ENCODE results near the gene MRPL58.
"Not testable (repeated sequence)": the region's sequence is repeated elsewhere in the genome, so short reads cannot be mapped to it uniquely, and the experiment has no call there.

DNA sequence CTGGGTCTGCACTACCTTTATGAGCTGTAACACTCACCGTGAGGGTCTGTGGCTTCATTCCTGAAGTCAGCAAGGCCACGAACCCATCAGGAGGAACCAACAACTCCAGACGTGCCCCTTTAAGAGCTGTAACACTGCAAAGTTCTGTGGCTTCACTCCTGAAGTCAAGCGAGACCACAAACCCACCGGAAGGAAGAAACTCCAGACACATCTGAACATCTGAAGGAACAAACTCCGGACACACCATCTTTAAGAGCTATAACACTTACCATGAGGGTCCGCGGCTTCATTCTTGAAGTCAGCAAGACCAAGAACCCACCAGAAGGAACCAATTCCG is 12.9 kb downstream of the MRPL58 start:
- TF ChIP-seq, protein P1, sequence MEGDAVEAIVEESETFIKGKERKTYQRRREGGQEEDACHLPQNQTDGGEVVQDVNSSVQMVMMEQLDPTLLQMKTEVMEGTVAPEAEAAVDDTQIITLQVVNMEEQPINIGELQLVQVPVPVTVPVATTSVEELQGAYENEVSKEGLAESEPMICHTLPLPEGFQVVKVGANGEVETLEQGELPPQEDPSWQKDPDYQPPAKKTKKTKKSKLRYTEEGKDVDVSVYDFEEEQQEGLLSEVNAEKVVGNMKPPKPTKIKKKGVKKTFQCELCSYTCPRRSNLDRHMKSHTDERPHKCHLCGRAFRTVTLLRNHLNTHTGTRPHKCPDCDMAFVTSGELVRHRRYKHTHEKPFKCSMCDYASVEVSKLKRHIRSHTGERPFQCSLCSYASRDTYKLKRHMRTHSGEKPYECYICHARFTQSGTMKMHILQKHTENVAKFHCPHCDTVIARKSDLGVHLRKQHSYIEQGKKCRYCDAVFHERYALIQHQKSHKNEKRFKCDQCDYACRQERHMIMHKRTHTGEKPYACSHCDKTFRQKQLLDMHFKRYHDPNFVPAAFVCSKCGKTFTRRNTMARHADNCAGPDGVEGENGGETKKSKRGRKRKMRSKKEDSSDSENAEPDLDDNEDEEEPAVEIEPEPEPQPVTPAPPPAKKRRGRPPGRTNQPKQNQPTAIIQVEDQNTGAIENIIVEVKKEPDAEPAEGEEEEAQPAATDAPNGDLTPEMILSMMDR (conservative IDR thresholded peaks at IDR 0.05; ENCODE audit: low read length), result not testable (repeated sequence)
- TF ChIP-seq EZH2phosphoT487 (IDR thresholded peaks at IDR 0.05; ENCODE audit: borderline replicate concordance), result not testable (repeated sequence)
